IPS-11a (cell line): Measurements from ENCODE around the gene CNTF.

Experiments used
- H3K4me3 ChIP-seq: one replicate; pipeline ENCODE4 v1.5.1; 2013; ENCODE audit warnings: low read depth, low read length, control low read depth

The CNTF gene

DNA sequence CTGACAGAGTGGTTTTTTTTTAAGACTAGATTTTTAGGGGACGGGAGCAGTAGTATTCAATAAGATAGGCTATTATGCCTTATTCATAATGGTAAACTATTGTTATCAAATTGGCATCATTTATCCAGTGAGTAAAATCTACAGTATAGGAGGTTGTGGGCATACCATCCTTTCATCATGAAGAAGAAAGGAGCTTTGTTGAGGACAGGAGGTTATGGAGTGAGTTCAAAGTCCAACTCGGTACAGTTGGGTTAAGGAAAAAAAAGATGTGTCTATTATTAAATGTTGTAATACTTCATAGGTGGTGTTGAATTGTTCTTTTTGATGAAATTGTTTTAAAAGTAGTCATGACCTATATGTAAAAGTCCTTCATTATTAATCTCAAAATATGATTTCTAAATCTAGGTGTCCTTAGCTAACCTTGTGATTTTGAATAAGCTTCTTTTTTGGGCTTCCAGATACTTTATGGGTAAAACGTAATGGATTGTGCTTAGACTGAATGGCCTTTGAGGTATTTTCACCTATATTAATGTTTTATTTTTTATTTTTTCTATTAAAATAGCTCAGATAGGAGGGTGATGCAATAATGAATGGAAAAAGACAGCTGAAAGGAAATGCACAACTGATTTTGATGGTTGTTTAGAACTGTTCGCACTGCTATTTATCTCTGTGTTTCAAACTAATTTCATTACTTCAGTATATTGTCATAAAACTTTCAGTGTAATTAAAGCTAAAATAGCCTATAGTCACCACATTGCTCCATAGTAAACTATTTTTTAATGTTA lies 15.3 kb upstream of the CNTF start:
- no peak overlapping the region for H3K4me3 ChIP-seq

DNA sequence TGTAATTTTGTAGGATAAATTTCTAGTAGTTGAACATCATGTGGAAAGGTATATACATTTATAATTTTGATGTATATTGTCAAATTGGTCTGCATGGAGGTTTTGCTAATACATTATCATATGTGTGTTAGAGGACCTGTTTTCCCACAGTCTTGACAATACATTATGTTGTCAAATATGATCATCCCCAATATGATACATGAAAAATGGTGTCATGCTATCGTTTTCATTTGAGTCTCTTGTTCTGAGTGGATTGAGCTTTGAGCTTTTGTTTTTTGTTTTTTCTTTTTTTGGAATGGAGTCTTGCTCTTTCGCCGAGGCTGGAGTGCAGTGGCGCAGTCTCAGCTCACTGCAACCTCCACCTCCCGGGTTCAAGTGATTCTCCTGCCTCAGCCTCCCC lies 14.1 kb upstream of the CNTF start:
- no peak overlapping the region for H3K4me3 ChIP-seq

DNA sequence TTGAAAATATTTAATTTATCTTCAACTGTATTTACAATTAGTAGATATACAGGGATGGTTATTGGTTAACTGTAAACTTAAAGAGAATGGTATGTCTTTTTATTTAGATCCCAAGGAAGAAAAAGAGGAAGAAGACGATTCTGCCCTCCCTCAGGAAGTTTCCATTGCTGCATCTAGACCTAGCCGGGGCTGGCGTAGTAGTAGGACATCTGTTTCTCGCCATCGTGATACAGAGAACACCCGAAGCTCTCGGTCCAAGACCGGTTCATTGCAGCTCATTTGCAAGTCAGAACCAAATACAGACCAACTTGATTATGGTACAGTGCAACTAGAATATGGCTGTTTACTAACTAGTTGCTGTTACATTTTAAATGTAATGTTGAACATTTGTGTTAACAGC lies 12.7 kb upstream of the CNTF start:
- H3K4me3 ChIP-seq: no peak overlapping the region

DNA sequence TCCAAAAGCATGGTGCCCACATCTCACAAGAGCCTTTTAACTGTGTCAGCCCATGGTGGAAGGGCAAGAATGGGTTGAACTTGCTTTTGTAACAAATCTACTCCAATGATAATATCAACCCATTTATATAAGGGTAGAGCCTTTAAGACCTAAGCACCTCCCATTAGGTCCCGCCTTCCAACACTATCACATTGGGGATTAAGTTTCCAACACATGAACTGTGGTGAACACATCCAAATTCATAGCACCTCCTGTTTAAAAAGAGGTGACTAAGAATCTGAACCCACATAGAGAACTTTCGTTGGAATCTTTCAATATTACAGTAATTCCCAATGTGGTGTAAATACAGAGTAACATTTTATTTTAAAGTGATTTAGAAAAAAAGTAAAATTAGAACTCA lies 9.2 kb upstream of the CNTF start:
- no peak overlapping the region for H3K4me3 ChIP-seq

DNA sequence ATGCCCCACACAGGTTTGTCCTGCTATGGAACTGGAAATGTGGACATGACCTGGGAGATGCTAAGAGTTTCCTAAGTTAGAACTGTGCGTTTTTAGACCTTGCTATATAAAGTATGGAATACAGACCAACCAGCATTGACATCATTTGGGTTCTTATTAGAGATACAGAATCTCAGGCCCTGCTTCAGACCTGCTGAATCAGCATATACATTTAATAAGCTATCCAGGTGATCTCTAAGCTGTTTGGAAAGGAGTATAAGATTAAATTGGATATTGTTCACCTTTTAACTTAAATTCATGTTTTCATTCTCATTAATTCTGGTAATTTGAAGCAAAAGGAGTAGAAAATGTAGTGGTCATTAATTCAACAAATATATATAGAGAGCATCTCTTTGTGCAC lies 6.9 kb upstream of the CNTF start:
- no peak overlapping the region for H3K4me3 ChIP-seq

DNA sequence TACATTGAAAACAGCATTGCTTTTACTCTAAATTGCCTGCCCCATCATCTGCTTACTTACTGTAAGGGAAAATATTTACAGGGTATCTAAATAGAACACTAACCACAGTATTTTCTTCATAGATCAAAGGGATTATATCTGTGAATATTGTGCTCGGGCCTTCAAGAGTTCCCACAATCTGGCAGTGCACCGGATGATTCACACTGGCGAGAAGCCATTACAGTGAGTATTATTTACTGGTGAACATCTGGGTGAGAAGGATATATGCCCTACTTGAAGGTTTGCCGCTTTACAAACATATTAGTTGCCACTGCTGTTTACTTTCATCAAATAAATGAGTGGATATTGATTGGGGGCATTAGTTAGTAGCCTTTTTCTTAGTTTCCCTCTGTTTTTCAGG lies 5.9 kb upstream of the CNTF start:
- no peak overlapping the region for H3K4me3 ChIP-seq

DNA sequence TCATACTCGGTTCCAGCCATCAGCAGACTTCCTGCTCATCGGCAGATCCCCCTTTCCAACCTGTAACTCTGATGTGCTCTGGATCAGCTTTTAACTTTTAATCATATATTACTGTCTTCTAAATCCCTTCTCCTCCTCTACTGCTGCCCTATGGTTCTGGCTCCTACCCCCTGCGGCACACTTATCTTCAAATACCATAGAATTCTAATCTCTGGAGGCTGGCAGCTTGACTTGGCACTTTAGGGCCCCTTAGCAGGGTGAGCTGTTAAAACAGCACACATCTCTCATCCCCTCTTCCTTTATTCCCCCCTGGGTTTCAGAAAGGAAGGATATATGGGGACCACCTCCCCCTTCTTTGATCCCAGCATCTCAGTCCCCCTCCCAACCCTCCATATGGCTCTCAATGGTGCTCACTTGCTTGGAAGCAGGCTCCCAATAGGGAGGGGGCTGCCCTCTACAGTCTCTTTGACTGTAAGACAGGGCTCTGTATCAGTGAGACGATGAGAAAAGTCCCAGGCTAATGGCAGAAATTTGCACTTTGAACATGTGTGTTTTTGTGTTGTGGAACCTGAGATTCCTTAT lies 4.4 kb upstream of the CNTF start:
- no peak overlapping the region for H3K4me3 ChIP-seq

DNA sequence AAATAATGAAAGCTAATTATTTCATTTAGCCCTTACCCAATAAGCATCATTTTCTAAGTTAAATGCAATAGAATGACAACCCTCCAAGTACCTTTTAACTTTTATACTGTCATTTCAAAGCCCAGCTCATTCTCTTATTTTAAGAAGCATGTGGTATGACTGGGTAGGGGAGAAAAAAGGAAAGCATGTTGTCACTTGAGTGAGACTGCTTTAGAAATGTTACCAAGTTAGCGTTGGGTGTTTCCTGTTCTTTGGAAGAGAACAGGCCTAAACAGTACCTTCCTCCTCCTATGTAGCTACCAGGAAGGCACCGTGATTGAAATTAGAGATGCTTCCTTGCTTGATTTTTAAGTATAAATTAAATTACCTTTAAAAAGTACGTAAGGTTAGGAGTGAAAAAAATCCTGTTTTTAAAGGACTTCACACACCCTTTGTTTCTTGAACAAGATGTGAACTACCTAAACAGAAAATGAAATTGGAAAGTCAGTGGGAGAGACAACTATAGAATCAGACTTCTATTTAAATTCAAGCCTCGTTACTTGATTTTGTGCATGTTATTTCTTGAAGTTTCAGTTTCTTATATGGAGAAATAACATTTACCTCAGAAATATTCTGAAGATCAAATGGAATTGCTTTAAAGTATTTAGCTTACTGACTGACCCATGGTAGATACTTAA lies 741 bp upstream of the CNTF start:
- H3K4me3 ChIP-seq: no peak overlapping the region

DNA sequence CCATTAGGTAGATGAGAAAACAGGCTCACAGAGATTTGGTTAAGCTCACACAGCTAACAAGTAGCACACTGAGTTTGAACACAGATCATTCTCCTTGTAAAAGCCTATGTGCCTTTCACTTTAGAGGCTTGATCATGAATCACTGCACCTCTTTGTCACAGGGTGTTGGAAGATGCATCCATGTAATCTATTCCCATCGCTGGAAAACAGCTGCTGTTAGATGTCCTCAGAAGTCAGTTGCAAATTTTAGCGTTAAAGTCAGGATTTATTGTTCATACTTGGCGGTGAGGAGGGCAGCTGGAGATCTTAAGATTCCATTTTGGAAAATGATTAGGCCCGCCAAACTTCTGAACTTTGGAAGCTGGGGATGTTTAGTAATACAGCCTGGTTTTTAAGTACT lies 2.6 kb downstream of the CNTF start:
- H3K4me3 ChIP-seq: no peak overlapping the region

DNA sequence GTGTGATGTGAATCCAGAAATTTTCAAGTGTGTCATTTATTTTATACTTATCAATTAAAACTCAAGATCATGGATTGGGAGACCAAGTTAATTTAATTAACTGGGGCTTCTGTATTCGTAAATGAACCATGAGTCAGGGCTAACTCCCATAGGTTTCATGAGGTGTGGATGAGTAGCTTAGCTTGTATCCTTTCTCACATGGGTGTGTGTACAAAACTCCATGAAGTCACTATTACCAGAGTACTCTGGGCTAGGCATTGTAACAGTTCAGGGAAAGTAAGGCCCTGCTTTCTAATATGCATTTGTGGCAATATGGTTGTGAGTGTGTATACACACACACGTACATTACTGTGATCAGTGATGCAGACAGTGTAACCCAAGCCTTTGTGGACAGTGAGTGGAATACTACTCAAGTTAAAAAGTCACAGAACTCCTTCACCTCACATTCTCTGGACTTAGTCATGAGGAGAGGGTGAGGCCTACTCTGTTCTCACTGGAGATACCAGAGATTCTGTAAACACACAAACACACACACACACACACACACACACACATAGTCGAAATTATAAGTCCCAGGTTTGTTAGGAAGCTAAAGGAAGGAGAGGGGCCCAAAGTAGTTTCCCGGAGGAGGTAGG lies 3.5 kb downstream of the CNTF start:
- H3K4me3 ChIP-seq: no peak overlapping the region

DNA sequence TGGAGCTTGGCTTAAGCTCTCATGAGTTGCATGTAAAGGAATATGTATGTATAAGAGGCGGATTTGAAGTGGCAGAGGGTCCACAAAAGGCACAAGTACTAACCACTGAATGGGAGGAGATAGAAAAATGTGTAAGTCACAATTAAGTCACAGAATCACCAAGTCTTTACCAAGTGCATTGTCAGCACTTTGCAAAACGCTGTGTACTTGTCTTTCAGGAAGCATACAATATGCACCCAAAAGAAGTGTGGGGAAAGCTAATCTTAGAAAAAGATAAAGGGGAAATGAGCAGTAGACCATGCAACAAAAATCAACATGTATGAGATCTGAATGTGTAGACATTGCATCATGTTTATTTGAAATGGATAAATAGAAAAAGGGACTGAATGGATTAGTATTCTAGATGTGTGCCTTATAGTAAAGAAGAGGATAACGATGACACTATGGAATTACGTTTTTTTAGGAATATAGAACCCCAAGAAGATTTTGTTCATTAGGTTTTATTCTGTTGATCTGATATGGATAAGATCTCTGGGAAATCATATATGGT lies 4.5 kb downstream of the CNTF start:
- H3K4me3 ChIP-seq: no peak overlapping the region

DNA sequence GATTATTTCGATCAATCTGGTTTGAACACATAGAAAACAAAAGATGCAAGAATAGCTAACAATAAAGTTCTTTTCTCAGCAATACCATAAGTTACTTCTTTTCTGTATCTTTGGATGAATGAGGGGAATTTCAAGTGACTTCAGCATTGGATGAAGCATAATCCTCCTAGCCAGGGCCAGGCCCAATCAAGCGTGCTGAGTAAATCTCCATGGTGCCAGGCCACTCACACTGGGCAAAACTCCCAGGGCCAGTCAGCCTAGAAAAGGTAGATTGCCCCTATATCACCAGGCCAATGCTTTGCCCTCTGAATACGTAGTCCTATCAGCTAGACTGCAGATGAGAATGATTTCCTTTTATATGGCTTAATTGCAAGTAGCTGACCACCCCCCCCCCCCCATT lies 6.0 kb downstream of the CNTF start:
- H3K4me3 ChIP-seq: no peak overlapping the region

DNA sequence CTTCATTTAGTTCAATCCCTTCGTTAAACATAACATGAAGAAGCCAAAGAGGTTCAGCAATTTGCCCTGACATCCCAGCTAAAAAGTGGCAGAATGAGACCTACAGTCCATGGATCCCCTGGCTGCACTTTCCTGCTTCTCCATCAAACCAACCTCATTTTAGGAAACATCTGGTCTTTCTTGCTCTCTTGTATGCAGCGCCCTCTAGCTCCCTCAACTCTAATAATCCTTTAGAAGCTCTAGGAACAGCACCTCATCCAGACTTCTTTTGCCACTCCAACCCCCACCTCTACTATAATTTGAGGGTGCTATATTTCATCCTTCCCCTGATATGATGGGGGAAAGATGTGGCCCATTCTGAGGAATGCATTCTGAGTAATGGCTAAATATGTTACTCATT lies 7.4 kb downstream of the CNTF start:
- H3K4me3 ChIP-seq: no peak overlapping the region

DNA sequence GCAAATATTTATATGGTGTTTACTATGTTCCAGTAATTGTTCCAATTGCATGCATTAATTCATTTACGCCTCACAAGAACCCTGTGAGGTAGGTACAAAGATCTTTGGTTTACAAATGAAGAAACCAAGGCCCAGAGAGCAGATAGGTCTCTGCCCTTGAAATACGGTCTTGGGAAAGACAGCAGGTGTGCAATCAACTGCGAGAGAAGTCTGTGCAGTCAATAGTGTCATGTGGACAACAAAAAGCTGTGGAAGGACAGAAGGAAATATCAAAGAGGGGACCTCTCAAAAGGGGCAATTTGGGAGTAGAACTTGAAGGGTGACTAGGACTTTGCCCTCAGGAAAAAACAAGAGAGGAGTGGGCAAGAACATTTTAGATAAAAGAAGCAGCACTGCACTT lies 8.9 kb downstream of the CNTF start:
- H3K4me3 ChIP-seq: no peak overlapping the region

DNA sequence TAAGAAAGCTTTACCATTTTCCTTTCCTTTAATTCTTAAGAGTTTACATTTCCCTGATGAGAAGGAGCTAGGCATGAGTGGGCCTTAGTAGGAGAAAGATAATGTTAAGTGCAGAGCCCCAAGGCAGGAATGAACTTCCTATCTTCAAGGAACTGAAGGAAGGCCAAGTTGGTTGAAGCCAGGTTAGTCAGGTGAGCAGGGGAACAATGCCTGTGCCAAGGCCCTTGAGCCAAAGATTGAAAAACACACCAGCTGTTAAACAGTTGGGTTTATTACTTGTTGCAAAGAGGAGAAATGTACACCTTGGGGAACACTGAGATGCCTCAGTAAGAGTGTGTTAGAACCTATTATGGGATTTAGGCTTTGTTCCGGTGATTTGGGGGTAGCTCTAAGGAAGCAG lies 10.0 kb downstream of the CNTF start:
- no peak overlapping the region for H3K4me3 ChIP-seq

DNA sequence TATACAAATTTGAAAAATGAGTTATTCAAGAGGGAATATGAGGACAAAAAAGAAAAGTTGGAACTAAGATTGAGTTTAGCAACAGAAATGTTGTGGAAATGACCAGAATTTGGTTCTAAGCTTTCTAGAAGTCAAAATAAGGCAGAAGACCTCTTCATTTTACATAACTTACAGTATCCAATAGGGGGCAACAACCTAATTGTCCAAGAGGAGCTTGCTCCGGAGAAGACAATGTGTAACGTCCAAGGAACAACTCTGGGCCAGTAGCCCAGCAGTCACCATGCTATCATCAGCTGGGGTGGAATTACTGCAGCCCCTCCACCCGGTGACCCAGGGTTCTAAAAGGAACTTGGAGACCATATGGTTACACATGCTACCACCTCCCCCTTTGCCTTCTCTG lies 14.1 kb downstream of the CNTF start:
- no peak overlapping the region for H3K4me3 ChIP-seq

DNA sequence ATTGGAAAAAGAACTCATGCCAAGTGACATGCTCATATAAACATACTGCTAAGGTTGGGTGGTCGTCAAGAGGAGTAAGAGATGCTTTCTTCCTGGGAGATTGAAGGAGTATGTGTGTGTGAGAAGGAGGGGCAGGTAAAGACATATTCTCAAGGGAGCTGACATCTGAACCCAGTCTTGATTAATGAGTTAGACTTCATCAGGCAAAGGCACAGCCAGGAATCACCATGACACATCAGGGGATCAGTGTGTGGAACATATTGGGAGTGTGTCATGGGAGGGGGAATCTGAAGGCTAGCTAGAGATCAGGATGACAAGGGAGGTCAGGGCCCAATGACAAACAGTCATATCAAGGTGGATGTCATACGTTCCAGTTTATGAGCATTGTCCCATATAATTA lies 14.9 kb downstream of the CNTF start:
- H3K4me3 ChIP-seq: no peak overlapping the region

DNA sequence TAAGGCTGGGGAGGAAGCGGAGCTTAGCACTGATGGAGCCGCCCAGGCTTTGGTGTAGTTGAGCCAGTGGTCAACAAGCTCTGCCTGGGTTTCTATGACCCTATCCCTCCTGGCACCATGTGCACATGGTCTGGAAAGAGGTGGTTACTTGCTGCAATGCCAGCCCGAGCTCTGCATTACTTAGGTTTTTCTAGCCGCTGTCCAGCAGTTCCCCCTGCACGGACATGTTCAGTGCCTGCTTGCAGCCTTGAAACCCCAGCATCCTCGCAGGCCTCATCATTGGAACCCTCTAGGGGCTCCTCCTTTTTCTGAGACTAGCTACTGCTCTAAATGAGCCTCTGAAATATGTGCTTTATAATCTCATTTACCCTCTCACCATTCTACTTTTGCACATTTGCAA lies 16.6 kb downstream of the CNTF start:
- H3K4me3 ChIP-seq: no peak overlapping the region

DNA sequence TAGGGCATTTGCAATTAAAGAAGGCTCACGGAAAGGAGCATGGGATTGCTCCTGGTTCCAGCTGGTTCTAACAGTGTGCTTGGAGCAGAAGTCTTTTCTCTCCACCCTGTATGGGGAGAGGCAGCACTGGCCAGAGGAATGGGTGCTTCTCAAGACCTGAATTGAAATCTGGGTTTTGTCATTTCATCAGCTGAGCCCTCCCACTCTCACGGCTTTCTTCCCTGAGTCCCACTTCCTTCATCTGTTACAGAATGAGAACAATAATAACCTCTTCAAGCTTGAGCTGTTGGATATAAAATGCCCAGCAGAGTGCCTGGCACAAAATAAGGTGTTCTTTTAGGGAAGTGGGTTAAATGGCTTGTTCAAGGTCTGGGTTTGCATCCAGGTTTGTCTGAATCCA lies 17.2 kb downstream of the CNTF start:
- no peak overlapping the region for H3K4me3 ChIP-seq

DNA sequence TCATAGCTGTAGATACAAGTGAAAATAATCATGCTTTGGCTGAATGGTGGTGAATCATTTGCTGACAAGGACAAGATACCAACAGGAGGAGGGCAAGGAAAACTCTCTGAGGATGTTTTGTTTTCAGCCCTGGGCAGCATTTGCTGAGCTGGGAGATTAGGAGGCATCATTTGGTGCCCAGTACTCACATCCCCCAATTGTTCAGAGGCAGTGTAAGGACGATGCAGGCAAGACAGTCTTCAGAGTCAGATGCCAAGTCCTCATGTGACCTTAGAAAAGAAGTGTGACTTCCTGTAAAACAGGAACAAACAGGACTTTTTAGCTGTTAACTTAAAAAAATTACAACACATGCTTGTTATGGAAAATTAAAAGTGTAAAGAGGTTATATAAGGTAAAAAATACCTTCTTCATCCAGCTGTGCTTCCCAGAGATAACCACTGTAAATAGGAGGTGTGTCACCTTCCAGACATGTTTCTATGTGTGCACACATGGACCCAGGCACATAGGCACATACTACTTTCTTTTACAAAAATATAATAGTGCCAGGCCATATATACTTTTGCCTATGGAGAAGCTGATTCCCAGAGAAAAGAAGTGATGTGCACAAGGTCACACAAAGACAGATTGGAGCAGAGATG lies 18.0 kb downstream of the CNTF start:
- H3K4me3 ChIP-seq: no peak overlapping the region

DNA sequence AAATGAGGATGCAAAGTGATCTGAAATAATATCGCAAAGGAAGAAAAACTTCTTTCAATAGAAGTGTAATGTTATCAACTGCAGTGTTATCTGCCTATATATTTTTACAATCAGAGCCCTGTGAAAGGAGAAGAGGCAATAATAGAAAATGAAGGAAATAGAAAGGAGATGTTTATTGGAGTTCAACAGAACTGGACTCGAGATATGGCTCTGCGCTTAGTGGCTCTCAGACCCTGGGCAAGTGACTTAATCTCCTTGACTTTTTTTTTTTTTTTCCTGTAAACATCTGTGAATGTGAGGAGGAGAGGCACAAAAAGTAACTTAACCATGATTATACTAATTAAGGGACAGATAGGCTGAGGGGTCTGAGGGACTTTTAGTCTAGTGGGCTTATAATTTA lies 18.9 kb downstream of the CNTF start:
- H3K4me3 ChIP-seq: no peak overlapping the region
